Measurements from ENCODE around the gene KCNH8.

KCNH8 gene

GRCh38 chr3:19506171-19506570 lies 357.9 kb downstream of the KCNH8 start:
- no peak for DNase-seq

DNA sequence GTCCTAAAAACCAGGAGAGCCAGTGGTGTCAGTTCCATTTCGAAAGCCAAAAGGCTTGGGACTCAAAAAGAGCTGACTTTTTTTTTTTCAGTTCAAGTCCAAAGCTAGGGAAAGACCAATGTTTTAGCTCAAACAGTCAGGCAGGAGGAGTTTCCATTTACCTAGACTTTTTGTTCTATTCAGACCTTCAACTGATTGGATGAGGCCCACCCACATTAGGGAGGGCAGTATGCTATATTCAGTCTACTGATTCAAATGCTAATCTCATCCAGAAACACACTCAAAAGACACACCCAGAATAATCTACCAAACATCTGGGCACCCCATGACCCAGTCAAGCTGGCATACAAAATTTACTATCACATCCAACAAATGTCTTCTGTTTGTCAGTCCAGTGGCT lies 374.0 kb downstream of the KCNH8 start:
- DNase-seq = no peak

- no peak for DNase-seq
Measured at GRCh38 chr3:19526071-19526470, 377.8 kb downstream of the KCNH8 start.

- no peak for DNase-seq
Measured at GRCh38 chr3:19527746-19528145, 379.4 kb downstream of the KCNH8 start.

GRCh38 chr3:19531426-19531825 lies 383.1 kb downstream of the KCNH8 start:
- DNase-seq = no peak

- DNase-seq = no peak
Measured at GRCh38 chr3:19539518-19540392, 391.4 kb downstream of the KCNH8 start.

- no peak for DNase-seq
Measured at GRCh38 chr3:19540464-19540863, 392.2 kb downstream of the KCNH8 start.

GRCh38 chr3:19541284-19541683 lies 393.0 kb downstream of the KCNH8 start:
- no peak for DNase-seq

- DNase-seq = no peak
Measured at GRCh38 chr3:19543212-19543841, 395.0 kb downstream of the KCNH8 start.

GRCh38 chr3:19547665-19548464 lies 399.6 kb downstream of the KCNH8 start:
- no peak for DNase-seq

- DNase-seq = no peak
Measured at GRCh38 chr3:19559724-19560442, 411.6 kb downstream of the KCNH8 start.

- no peak for DNase-seq
Measured at GRCh38 chr3:19573644-19574043, 425.3 kb downstream of the KCNH8 start.

DNA sequence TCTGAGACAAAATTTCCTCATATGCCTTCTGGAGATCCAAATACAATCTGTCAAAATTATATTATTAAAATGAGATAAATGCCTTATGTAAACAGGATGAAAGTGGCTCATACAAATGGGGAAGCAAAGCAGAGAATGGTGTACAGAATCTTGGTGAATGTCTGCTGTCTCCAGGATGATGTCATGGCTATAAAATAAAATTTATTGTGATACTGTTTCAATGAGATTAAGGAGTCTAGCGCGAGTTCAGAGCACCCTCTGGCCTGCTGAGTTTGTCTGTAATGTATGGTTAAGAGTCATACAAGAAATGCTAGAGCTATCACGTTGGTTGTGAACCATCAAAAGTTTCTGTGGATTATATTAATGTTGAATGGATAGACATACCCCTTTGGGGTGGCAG lies 426.0 kb downstream of the KCNH8 start:
- no peak for DNase-seq

DNA sequence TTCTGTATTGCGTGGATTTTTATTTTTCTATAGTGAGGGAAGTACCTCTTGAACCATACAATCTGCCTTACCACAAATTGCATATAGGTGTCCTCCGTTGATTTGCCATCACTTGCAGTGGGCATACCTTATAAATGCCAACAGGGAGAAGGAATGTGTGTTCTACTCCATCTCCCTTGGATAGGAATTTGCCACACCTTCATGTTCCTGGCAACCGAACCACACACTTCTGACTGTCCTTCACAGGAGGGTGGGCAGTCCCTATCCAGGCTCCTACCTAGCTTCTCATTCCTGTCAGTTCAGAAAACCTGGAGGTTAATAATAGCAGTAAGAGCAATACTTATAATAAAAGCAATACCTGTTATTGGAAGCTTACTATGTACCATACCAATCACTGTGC lies 428.0 kb downstream of the KCNH8 start:
- DNase-seq = no peak

All from activated T-cell treated with anti-CD3 and anti-CD28 coated beads, Interleukin-2, amount 50 U/mL, for 1 hour (primary cell).